Measurements from ENCODE around the gene PFKP.

PFKP gene

DNA sequence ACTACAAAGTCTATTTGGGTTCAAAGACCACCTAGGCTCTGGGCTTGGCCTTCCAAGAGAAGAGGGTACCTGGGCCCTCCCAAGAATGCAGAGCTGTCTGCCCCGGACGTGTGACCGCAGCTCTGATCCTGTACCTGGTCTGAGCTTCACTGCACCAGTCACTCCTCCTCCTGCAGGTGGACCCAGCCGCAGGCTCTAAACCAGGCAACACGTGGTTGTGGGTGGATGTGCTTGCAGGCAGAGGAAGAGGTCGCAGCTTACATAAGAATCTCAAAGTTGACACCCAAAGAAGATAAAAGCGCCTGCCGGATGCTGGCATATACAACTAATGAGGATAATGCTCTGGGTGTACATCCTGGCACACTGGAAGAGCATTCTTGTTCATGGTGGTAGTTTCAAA is 9.4 kb upstream of the PFKP start:
- TF ChIP-seq, protein P1, sequence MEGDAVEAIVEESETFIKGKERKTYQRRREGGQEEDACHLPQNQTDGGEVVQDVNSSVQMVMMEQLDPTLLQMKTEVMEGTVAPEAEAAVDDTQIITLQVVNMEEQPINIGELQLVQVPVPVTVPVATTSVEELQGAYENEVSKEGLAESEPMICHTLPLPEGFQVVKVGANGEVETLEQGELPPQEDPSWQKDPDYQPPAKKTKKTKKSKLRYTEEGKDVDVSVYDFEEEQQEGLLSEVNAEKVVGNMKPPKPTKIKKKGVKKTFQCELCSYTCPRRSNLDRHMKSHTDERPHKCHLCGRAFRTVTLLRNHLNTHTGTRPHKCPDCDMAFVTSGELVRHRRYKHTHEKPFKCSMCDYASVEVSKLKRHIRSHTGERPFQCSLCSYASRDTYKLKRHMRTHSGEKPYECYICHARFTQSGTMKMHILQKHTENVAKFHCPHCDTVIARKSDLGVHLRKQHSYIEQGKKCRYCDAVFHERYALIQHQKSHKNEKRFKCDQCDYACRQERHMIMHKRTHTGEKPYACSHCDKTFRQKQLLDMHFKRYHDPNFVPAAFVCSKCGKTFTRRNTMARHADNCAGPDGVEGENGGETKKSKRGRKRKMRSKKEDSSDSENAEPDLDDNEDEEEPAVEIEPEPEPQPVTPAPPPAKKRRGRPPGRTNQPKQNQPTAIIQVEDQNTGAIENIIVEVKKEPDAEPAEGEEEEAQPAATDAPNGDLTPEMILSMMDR (IDR thresholded peaks at IDR 0.05) = no peak

DNA sequence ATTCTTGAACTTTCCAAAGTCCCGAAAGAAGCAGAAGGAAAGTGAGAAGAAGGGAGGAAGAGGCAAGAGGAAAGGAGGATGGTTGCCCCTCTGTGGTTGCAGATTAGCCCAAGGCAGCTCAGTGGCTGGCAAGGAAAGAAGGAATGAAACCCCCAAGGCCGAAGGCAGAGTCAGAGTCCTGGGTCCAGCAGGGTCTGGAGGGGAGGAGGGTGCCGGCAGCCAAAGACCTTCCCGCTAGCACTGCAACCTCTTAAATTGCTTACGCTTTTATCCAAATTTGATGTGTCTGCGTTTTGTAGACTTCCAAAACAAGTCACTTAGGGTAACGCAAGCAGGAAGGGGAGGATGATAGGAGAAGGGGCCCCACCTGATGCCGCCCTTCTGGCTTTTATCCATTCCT is 7.4 kb upstream of the PFKP start:
- TF ChIP-seq, protein P1 (IDR thresholded peaks at IDR 0.05) = no peak

DNA sequence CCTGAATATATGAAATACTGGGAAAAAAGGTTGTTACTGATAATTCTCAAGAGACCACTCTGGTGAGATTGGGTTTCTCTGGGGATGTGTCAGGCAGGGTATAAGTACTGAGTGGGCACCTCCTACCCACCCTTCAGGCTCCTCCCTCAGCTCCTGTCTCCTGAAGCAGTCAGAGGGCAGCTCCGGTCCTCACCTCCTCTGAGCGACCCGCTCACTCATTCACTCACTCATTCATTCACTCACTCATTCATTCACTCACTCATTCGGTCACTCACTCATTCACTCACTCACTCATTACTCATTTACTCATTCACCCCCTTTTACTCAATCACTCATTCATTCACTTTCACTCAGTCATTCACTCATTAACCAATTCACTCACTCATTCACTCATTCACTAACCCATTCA is 6.9 kb upstream of the PFKP start:
- TF ChIP-seq, protein P1 (IDR thresholded peaks at IDR 0.05) = no peak

DNA sequence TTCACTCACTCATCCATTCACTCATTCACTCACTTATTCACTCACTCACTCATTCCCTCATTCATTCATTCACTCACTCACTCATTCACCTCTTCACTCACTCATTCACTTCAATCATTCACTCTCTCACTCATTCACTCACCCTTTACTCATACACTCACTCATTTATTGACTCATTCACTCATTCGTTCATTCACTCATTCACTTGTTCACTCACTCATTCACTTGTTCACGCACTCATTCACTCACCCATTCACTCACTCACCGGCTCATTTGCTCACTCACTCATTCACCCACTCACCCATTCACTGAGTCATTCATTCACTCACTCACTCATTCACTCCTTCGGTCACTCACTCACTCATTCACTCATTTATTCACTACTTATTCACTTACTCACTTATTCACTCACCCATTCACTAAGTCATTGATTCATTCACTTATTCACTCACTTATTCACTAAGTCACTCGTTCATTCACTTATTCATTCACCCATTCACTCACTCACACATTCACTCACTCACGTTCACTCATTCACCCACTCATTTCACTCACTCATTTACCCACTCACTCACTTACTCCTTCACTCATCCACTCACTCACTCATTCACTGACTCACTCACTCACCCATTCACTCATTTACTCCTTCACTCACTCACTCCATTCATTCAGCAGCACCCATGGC is 4.7 kb upstream of the PFKP start:
- TF ChIP-seq, protein P1 (IDR thresholded peaks at IDR 0.05) = no peak

DNA sequence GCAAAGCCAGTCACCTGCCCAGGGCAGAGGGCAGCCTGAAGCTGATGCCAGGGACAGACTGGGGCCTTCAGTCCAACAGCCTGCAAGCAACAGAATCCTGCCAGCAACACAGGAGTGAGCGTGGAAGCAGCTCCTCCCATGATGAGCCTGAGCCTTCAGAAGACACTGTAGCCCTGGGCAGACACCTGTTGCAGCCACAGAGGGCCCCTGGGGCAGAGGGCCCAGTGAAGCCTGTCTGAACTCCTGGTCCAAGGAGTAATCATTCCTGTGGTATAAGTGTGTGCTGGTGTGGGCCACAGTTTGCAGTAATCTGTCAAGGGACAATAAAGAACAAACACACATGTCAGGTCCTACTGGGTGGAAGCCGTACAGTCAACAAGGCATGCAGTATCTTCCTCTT is 2.9 kb upstream of the PFKP start:
- TF ChIP-seq, protein P1 (IDR thresholded peaks at IDR 0.05) = no peak

DNA sequence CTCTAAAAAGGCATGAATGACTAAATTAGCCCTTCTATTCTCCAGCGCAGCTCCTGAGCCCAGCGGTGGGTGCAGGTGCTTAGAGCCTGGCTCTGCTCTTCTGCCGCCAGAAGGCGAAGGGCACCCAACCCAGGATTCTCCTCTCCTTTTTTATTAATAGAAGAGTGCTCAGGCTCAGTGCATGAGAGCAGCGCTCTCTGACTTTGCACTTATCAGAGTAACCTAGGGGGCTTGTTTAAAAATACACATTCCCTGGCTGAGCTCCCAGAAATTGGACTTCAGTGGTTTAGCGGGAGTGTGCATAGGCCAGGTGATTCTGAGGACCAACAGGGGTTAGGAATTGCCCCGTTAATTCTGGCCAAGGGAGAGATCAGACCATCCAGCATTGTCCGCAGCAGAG is 1.7 kb upstream of the PFKP start:
- TF ChIP-seq, protein P1 (IDR thresholded peaks at IDR 0.05) = no peak

DNA sequence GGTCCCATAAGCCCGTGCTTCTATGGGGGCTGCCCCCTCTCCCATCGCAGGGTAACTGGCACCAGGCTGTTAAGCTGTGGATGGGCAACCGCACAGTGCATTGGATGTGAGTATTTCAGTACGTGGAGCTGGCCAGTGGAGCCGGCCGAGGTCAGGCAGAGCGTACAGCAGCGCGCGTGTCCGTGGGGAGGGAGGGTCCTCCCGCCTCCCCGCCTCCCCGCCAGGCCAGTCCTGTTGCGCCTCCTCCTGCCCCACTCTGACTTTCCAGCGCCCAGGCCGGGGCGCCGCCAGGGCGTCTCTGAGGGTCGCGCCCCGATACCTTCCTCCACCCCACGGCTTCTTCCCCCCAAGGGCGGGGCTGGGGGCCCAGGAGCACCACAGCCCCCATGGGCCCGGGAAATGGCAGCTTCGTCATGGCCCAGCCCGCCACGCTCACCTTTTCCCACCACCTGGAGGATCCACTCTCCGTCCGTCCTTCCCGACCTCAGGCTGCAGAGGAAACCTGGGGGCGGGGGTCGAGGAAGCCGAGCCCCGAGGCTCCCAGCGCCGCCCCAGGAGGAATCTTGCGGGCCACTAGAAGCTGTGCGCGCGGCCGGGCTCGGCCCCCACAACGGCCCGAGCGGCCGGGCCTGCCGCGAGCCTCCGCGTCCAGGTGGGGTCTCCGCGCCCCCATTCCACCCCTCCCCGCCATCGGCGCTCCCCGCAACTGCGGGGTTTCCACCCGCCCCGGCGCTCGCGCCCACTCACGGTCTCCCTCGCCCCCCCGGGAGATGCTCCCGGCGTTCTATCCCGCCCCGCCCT is 831 bp upstream of the PFKP start:
- TF ChIP-seq, protein P1 (IDR thresholded peaks at IDR 0.05) = no peak
